Measurements from ENCODE around the gene EPHA7.

DNA sequence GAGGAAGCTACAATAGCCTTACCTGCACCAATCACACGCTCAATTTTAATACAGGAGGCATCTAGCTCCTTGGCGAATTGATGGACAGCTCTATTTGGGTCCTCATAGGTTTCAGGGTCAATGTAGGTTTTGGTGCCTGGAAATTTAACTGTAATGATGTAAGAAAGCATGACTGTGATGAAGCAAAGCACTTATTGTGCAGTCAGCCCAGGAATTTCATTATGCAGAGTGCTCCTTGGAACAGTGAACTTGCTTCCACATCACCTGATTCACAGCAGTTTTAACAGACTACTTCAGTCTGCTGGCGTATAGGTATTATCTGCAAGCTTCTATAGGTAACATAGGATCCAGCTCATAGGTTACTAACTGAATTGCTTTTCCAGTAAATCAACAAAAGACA, 160.0 kb downstream of the EPHA7 start:
- TF ChIP-seq, protein P1, sequence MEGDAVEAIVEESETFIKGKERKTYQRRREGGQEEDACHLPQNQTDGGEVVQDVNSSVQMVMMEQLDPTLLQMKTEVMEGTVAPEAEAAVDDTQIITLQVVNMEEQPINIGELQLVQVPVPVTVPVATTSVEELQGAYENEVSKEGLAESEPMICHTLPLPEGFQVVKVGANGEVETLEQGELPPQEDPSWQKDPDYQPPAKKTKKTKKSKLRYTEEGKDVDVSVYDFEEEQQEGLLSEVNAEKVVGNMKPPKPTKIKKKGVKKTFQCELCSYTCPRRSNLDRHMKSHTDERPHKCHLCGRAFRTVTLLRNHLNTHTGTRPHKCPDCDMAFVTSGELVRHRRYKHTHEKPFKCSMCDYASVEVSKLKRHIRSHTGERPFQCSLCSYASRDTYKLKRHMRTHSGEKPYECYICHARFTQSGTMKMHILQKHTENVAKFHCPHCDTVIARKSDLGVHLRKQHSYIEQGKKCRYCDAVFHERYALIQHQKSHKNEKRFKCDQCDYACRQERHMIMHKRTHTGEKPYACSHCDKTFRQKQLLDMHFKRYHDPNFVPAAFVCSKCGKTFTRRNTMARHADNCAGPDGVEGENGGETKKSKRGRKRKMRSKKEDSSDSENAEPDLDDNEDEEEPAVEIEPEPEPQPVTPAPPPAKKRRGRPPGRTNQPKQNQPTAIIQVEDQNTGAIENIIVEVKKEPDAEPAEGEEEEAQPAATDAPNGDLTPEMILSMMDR (IDR thresholded peaks at IDR 0.05): no peak
- TF ChIP-seq ZFX (IDR thresholded peaks at IDR 0.05; ENCODE audit: borderline replicate concordance): no peak
